NCI-H510A (cell line): ENCODE measurements around the gene OPN4.

ENCODE experiments used
- DNase-seq: peaks from one replicate; lab custom pipeline; 2025; lab: John Stamatoyannopoulos, UW

Gene OPN4

DNA sequence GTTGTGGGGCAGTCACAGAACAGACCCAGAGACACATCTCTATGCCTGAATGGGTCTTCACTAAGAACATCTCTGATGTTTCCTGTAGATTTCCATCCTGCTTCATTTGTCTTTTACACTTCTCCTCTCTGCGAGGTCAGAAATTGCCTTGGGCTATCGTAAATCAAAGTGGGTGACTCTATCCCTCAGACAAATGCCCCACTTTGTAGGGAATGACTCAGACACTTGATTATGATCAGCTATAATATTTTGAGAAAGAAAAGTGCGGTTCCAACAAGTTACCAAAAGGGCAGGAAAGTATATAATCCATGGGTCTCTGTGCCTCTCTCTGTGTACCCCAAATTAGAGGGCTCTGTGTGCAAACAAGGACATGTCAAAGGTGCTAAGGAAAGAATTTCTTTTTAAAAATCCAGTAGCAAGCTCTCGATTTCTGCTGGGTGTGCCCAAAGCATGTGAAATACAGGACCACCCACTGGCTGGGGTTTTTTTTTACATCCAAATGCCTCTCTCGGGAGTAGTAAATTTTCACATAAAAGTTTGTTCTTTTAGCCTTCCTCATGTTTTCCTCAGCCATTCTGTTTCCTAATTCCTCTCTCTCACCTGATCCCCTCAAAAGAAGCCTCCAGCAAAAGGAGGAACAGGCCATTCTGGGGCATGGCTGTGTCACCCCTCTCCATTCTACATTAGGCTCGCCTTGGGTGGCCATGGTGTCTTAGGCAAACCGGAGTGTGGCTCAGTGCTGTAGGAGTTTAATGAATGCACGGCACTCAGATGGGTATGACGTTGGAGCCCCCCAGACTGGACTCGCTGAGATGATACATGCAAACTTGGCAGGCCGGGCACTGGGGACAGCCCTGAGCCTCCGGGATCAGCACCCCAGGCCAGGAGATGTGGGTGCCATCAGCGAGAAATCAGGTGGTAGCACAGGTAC, 6.3 kb upstream of the OPN4 start:
- DNase-seq = no peak

DNA sequence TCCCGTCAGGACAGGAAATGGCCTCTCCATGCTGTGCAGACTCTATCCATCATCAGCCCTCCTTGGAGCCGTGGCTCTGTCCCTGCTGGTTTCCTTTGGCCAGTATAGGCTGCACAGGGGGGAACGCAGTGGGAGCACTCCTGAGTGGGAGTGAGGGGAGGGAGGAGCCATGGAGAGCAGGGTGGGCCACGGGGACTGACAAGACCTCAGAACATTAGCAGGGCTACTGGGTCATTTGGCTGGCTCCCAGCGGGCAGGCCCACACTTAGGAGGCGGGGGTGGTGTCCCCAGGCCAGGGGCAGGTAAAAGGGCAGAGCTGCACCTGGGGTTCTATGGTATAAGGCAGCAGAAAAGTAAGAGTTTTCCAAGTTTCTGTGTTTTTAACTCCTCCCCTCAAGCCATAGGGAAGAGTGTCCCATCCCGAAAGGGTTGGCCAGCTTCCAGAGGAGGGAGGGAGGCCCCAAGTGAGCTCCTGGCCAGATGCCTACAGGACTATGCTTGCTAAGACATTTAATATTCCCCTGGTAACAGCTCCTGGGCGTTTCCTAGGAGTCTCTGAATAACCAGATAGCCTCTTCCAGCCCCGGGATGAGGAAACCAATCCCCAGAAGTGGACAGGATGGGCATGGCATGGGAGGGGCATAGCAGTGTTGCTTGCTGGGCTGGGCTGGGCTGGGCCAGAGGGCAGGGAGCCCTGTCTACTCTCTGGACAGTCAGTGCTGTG, 5.5 kb upstream of the OPN4 start:
- no peak for DNase-seq

DNA sequence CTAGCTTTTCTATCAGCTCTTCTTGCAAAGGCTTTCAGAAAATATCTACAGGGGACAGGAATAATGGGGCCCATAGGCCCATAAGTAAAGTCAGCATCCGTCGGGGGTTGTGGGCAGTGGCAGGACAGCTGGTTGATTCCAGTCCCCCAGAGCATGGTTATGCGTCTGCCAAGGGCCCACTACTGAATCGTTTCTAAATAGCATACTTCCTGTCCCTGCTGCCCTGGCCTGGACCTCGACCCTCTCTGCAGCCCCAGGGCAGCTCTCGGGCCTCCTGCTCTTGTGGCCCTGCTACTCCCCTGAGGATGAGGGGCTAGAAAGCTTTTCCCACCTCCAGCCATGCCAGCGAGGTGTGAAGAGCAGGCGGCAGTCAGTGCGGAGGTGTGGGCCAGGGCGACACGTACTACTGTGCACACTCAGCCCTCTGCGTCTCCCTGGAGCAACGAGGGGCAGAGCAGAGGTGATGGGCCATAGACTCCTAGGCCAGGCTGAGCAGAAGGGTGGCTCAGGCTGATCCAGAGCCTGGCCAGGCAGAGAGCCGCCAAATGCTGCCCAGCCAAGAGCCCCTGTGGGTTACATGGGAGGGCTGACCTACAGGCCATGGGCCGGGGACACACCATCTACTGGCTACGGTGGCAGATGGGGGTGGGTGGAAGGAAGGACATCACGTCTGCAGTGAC, 4.7 kb upstream of the OPN4 start:
- DNase-seq = no peak

DNA sequence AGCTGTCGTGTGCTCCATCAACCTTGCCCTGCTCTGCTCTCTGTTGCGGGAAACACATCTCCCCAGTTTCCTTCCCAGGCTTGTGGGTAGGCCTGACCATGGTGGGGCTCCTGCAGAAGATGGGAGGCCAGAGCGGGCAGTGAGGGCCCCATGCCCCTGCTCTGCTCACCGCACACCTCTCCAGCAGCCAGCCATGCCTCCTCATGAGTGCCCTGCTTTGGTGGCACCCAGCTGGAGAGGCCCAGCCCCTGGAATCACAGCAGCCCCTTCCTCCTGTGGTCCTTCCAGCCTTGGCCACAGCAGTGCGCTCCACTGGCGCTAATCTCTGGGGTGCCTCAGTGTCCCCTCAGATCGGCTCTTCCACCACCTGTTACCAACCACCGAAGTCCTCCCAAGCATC, 4.2 kb upstream of the OPN4 start:
- DNase-seq = no peak

DNA sequence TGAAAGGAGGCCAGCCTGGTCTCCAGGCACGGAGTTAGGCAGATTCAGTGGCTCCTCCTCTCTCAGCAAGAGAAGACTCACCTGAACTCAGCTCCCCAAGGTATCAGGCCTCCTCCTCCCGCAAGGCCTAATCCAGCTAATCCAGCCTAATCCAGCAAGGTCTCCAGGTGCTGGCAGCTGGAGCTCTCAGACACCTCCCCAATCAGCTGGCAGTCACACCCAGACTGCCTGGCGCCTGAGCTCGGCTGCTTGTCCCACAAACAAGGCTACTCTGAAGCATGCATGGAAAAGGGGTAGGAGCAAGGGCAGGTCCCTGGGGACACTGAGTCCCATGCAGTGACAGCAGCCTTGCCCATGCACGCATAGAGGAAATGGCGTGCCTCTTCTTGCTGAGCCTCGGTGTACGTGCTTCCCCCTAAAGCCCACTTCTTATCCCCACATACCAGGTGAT, 3.3 kb upstream of the OPN4 start:
- DNase-seq = no peak

DNA sequence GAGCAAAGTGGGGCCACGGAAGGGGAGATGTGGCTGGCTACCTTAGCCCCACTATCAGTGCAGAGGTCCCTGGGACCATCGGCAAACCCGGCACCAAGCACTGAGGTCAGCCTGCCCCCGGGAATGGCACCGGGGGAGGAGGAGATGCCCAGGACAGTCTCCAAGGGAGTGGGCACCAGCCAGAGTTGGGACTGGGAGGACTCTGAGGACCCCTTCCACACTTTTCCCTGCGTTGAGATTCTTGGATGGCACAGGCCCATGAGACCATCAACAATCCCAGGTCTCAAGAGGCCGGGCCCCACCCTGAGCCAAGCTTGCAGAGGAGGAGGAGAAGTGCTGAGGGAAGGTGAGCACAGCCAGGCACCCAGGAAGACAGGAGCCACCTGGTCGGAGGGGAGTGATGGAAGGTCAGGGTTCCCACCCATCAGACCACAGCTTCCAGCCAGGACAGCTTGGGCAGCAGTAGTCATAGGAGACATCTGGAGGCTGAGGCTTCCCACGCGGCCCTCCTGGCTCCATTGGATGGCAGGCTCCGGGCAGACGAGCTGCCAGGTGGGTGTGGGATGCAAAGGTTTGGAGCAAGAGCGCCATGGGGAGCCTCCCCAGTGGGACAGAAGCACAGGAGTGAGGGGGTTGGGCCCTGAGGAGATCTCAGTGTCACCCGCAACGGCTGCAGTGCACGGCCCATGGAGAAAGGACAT, 2.6 kb upstream of the OPN4 start:
- no peak for DNase-seq

DNA sequence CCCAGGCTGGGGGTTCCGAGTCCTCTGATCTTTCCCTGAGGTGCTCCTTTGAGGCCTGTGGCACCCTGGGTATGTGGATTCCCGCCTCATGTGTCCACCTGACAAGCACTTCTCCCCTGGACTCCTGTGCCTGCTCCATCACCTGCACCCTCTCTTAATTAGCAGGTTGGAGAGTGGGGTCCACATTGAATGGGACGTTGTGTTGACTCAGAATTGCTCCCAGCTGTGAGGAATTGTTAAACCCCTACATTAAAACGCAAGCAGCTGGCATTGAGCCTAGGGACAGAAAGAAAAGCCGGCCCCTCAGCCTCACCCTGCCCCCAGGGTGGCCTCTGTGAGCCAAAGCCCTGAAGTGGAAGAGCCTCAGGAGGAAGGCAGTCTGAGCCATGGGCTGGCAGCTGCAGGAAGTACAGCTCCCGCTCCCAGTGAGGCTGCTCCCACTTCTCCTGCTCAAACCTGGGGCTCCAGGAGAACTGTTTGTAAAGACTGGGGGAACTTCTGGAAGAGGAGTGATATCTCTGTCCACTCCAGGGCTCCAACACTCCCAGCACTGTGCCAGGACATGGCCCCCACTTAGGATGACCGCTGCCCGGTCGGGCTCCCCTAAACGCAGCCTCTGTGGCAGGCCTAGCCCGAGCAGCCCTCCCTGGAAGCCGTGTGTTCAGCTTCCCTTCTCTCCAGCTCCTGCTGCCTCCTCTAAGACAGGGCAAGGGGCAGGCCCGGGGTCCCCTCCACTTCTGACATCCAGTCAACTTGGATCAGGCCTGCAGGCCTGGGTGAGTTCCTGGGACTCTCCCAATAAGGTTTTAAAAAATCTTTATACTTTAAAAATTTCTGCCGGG, 1.8 kb upstream of the OPN4 start:
- DNase-seq = peak; percentile 52

DNA sequence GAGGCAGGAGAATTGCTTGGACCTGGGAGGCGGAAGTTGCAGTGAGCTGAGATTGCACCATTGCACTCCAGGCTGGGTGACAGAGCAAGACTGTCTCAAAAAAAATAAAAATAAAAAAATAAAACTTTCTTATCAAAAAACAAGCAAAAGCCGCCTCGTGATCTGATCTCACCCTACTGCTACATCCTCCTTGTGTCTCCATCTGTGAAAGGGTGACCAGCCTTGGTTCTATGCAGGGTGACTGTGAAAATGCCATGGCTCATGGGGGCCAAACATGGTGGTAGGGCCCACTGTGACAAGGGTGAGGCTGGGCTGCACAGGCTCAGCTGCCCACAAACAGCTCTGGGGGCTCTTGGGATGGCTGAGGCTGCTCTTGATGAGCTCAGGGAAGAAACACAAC, 968 bp upstream of the OPN4 start:
- no peak for DNase-seq

DNA sequence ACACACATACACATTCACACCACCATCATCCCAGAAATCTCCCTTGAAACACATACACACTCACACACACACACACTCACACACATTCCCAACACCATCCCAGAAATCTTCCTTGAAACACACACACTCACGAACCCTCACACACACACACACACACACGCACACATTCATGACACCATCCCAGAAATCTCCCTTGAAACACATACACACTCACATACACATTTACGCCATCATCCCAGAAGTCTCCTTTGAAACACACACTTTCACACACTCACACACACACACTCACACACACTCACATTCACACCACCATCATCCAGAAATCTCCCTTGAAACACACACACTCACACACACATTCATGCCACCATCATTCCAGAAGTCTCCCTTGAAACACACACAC, 360 bp upstream of the OPN4 start:
- no peak for DNase-seq

DNA sequence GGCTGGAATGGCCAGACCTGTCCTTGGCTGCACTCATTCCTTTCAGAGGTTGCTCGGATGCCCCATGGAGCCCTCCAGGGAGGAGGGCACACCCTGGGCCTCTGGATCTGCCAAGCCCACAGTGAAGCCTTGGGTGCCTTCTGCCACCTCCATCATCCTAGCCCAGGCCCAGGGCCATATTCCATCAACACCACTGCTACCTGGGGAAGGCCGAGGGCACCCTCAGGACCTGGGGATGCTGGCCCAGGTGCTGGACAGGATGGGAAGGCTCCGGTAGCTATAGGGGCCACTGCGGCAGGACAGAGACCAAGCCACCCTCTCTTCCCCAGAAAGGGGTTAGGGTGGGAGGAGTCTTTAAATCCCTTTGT, 810 bp downstream of the OPN4 start:
- no peak for DNase-seq

DNA sequence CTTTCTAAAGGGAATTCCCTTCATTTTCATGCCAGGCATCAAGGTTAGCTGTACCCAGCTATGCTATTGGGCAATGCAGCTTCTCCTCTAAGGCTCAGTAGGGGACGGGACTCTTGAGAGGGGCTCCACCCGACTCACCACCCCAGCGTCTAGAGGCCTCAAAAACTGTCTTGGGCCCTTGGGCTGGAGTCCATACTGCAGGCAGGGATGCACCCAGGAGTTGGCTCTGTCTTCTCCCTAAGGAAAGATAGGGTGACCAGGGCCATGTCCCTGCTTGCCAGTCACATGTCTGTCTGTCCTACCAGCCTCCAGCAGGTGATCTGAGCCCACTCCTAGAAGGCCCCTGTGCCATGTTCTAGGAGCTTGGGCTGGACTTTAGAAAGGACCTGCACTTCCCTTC, 1.2 kb downstream of the OPN4 start:
- no peak for DNase-seq

DNA sequence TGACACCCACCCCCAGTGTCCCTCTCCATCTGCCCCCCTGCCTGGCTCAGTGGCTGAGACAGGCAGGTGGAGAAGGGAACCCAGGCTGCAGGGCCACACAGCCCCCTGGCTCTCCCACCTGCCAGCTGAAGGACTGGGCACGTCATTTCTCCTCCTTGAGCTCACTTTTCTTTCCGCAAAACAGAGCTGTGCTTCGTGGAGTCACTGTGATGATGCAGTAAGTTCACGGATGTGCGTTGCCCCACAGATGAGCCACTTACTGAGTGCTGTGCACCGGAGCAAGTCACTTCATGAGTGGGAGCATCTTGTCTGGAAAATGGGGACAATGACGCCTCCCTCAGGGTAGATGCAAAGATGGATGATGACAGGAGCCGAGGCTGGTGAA, 2.7 kb downstream of the OPN4 start:
- DNase-seq = no peak

DNA sequence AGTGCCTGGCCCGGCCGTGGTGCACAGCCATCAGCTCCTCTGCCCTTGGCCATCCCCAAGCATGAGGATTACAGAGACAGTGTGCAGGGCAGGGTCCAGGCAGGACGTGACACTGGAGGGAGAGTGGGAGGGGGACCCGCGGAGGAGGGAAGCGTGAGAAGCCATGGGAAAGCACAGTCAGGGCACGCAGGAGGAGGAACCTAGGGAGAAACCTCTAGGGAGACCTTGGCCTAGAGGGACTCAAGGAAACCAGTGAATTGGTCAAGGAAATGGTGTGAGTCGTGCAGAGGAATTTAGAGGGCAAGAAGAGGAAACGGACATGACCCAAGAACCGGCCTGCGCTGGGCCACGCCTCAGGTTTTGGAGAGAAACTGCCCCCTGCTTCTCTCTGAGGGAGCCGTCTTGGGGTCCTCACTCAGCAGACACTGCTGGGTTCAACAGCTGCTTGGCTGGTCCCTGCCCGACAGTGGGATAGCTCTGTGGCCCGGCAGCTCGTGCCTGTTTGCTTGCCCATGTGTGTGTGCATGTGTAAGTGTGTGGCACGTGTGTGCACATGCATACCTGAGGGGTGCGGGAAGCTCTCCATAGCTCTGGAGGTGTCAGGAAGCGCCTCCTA, 3.2 kb downstream of the OPN4 start:
- no peak for DNase-seq

DNA sequence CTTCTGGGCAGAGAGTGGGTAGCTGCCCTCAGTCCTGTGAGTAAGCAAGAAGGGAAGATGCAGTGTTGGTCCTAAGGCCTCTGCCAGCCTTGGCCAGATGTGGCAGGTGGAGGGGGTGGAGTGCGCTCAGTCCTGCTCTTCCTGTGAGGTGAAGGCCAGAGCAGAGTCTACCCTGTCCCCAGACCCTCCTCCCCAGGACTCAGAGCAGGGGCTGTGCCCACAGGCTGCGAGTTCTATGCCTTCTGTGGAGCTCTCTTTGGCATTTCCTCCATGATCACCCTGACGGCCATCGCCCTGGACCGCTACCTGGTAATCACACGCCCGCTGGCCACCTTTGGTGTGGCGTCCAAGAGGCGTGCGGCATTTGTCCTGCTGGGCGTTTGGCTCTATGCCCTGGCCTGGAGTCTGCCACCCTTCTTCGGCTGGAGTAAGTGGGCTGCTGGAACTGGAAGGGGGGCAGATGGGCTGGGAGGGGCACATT, 4.0 kb downstream of the OPN4 start:
- no peak for DNase-seq

DNA sequence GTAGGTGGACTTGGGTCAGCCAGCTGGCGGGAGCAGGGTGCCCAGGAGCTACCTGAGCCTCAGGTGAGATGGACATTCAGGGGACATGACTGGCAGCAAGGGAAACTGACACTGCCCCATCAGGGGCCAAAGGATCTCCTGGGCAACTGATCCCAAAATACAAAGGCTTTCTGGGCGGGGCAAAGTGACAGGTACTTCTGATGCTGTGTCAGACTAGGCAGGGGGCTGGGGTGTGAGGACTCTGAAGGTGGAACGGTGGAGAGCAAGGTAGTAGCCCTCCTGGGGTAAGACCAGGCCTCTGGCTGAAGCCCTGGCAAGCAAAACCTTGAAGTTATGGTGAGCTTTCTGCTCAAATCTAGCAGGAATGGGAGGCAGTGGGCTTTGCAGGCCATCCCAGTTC, 4.4 kb downstream of the OPN4 start:
- DNase-seq = no peak

DNA sequence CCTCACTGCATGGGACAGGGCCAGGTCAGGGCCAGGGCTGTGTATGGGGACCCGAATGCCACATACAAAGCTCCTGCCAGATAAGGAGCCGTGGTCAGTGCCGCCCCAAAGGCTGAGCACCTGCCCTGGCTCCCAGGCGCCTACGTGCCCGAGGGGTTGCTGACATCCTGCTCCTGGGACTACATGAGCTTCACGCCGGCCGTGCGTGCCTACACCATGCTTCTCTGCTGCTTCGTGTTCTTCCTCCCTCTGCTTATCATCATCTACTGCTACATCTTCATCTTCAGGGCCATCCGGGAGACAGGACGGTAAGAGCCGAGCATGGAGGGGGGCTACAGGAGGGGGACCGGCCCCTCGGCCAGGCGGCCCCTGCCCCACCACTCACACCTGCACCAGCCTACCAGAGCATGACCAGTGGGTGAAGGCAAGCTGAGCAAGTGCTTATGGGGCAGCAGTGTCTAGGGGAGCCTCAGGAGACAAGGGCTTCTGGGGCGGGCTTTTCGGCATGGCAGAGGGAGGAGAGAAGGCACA, 4.9 kb downstream of the OPN4 start:
- DNase-seq = no peak

DNA sequence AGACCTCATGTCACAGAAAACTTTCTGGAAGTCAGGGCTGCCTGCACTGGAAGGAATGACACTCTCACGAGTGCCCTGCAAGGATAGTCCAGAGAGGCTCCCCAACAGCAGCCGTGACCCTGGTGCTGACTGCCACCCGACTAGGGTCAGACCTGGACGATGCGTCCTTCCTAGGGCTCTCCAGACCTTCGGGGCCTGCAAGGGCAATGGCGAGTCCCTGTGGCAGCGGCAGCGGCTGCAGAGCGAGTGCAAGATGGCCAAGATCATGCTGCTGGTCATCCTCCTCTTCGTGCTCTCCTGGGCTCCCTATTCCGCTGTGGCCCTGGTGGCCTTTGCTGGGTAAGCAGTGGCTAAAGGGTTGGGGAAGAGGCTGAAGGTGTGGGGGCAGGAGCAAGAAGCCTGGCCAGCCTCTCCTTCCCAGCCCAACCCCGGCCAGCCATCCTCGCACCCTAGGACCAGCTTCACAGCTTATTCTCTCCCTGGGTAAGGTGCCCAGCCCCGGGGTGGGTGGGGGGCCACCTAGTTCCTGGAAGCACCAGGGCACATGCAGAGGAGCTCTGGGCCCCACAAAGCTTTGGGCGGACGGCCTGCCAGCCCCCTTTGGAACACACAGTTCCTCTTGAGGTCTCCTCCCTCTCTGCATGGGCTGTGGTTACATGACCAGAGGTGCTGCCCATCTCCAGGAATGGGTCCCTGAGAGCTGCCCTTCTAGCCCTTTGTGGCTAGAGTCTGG, 5.5 kb downstream of the OPN4 start:
- DNase-seq = no peak

DNA sequence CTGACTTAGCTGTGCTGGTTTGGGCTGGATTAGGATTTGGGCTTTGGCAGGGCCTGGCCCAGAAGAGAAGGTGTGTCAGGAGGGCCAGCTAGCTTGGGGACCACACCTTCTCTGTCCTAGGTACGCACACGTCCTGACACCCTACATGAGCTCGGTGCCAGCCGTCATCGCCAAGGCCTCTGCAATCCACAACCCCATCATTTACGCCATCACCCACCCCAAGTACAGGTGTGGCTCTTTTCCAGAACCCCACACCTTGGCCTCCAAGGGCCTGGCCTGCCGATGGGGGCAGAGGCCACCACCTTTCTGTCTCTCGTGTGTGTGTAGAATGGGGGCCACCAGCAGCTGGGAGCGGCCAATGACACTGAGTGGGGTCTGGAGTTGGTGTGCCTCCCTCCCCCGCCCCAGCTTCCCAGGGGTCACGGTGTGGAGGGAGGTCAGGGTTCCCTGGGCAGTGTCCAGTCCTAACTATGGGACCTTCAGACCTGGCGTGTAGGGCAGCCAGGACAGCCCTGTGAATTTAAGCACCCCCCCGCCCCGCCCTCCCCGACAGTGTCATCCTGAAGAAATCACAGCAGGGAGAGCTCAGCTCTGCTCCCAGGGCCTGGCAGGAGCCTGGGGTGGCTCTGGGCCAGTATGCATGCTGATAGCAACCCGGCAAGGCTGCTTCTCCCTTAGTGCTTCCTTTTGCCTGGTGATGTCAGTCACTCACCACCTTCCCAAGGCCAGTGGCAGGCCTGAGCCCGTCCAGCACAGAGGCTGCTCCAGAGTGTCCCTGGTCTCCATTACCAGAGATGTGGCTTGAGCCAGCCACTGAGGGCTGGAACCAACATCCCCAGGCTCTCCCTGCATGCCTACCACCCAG, 7.0 kb downstream of the OPN4 start:
- no peak for DNase-seq
